GM19468 (cell line): Measurements from ENCODE around the gene GRID1.

Source experiments
- ATAC-seq: cut with Tn5 transposase; IDR thresholded peaks from one replicate; pipeline ENCODE4 v1.9.1; 2021; ENCODE audit warnings: mild to moderate bottlenecking, moderate library complexity, moderate number of reproducible peaks; ENCODE audit not compliant: unreplicated experiment; ENCODE audit errors: extremely low read depth

The GRID1 gene

DNA sequence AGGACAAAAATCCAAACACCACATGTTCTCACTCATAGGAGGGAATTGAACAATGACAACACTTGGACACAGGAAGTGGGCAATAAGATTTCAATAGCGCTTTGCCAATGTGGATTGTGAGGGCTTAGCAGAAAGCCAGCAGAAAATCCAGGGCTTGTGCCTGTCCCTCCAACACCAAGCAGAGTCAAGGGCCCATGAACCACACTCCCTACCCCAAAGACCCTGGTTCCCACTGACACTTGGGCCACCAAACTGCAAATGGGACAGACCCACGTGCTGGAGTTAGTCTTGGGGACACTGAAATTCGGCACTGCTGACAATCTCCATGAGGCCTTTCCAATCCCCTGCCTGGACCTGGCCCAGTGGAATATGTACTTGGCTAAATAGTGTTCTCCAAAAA is 67.0 kb downstream of the GRID1 start:
- ATAC-seq = no peak

GRCh38 chr10:86298501-86299001 is 68.0 kb downstream of the GRID1 start:
- no peak for ATAC-seq

GRCh38 chr10:86295791-86296190 is 70.8 kb downstream of the GRID1 start:
- no peak for ATAC-seq

DNA sequence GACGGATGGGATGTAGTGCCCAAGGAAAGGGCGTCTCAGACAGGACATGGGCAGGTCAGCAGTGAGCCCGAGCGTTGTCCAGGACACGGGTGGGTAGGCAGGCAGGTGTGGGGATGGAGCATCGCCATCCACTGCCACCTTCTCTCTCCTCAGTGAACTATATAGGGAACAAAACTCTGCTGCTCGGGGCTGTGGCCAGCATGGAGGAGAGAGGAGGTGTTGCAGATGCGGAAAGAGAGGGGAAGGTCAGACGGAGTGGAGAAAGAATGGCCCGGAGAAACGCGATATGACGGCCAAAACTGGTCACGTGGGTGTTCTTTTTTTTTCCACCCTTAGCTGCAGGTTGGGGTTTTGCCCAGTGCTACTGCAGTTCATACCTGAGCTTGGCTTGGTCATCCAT is 71.2 kb downstream of the GRID1 start:
- ATAC-seq = no peak

GRCh38 chr10:86294346-86295265 is 72.0 kb downstream of the GRID1 start:
- ATAC-seq = no peak

DNA sequence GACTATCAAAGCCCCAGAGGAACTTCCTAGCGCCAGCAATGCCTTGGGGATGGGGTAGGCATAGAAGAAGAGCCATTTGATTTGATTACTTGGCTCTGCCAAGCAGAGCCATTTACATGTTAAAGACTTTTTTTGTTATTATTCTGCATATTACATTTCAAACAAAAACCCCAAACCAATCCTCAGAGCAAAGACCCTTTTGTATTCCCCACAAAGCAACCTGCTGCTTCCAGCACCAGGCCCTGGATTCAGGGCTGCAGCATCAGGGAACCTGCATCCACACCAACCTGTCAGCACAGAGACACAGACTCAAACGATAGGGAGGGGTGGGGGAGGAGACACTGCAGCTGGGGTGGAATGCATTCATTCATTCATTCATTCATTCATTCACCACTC is 73.2 kb downstream of the GRID1 start:
- no peak for ATAC-seq

GRCh38 chr10:86292462-86293395 is 73.9 kb downstream of the GRID1 start:
- no peak for ATAC-seq

- ATAC-seq = no peak
Observed at GRCh38 chr10:86291616-86292340, 74.8 kb downstream of the GRID1 start.

GRCh38 chr10:86290933-86291615 is 75.5 kb downstream of the GRID1 start:
- ATAC-seq = no peak

DNA sequence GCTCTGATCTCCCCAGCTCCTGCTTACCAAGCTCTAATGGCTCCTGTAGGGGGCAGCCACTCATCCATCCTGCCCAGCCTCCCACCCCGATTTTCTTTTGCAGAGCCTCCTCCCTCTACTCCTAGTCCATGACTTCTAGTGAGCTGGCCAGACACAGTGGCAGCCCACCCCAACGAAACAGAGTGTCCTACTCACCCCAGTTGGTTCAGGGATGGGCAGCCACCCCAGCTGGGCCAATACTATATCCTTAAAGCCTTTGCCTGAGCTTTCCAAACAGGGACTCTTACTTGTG is 77.1 kb downstream of the GRID1 start:
- ATAC-seq = no peak

DNA sequence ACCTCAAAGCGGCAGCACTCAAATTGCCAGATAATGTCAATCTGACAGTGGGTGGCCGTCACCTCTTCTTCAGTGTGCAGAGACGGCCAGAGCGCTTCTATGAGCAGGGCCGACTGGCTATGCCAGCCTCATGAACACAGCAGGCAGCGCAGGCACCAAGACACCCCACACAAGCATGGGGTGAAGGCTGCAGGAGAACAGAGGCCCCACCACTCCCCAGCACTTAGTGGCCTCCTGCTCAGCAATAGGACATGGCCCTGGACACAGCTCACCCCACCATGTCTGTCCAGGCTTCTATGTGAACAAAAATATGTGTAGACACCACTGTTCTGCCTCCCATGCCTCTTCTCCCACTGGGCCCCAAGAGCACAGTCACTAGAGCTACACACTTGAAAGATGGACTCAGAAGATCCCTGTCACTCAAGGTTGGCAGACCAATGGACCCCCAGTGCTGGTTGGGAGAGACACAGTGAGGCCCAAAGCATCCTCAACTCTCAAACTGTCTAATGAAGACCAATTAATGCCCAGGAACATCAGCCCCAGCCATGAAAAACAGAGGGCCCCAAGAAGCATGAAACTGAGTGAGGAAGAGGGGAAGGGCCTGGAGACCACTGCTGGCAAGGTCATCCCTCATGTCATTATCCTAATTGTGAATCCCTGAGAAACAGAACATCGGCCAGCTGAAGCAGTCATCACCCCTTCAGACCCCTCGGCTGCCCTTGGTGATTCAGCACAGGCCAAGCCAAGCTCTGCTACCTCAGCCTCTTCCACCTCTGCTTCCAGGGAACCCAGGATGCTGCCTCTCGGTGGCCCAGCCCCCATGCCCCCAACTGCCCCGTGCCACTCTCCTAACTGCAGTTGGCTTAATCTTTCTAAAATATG is 77.7 kb downstream of the GRID1 start:
- ATAC-seq = no peak

DNA sequence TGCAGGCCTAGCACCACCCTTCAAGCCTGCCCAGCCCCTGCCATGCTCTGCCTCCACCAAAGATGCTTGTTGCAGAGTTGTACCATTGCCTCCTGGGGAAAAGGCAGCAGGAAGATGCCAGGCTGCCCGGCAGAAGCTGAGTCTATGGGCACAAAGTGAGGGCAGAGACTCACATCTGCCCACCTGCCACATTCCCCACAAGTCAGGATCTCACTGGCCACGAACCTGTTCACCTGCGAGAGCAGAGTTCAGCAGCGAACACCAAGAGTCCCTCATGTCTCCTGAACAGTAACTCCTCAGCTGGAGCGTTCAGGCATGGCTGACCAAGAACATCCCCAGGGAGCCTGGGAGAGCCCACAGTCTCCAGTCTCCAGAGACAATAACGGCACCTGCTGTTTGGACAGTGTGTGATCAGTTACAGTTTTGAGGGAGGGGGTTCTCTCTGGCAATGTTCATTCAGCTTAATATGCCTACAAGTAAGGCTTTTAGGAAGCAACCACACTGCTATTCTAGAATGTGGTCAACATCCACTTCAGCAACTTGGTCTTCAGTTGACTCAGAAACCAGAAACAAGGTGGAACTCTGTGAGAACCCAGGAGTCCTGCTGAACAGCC is 78.5 kb downstream of the GRID1 start:
- ATAC-seq = no peak

DNA sequence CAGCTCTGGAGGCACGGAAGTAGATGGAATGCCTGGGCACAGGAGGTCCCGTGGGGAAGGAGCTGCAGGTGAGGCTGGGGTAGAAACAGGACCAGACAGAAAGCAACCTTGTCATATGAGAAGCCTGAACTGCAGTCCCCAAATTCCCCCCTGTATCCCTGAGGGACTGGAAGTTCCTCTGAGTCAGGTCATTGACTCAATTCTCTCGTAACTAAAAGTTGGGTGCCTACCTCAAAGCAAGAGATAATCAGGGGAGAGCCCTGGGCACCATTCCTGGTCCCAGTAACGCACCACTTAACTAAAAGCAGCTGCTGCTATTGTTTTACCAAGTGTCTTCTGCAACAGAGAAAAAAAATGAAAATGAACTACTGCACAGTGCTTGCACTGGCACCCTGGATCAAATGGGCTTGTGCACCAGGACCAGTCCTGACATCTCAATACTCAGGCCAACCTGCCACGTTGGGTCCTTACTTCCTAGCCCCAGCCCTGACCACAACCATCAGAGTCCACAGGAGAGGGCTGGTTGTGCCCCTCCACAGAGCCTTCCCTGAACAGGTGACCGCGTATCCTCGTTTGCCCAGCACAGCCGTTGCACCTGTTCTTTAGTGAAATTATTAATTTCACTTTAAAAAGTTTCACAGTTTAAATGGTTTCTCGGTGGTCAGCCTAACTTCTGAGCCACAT is 79.3 kb downstream of the GRID1 start:
- ATAC-seq = no peak

DNA sequence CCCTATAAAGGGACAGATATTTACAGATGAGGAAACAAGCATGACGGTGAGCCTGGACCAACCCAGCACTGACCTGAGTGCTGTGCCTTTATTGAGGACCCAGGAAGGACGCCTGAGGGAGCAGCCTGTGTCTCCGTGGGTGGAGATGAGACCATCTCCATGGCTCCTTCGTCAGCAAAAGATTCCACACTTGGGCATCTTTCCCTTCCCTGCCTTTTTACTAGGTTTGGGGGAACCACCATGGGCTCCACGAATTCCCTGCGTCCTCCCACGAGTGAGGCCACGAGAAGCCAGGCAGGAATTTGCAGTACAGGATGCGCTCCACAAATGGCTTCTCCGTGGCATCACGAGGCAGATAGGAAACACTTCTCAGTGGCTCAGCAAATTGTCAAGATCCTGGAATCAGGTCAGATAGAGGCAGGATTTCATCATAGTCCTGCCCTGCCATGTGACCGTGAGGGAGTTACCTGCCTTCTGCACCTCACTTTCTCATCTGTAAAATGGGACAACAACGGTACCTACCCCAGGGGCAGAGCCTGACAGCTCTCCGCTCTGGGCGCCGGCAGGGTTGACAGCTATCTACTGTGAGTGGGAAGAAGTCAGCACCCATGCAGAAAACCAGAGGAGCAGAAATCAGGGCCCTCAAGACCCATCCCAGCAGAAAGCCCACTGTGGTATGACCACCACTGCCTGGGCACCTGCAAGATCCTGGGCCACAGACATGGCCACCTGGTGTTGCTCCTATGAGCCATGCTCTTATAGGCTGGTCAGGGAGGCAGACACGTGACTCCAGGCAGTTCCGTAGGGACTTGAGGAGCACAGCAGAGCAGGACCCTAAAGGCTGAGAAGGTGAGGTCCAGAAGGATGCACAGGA is 80.1 kb downstream of the GRID1 start:
- ATAC-seq = no peak

- no peak for ATAC-seq
Observed at GRCh38 chr10:86285136-86285790, 81.3 kb downstream of the GRID1 start.

GRCh38 chr10:86284355-86285105 is 82.1 kb downstream of the GRID1 start:
- no peak for ATAC-seq
